IPS DF 6.9 (cell line): Measurements from ENCODE around the gene CEP57.
"Not testable (repeated sequence)": the region's sequence is repeated elsewhere in the genome, so short reads cannot be mapped to it uniquely, and the experiment has no call there.

Experiments used
- DNase-seq: peaks from one replicate; pipeline ENCODE4 v3.0.0-alpha.2; 2013; ENCODE audit warnings: low read depth, low spot score
- H3K27ac ChIP-seq: one replicate; pipeline ENCODE4 v1.5.1; 2013; ENCODE audit warnings: low read length, control low read depth
- H3K27me3 ChIP-seq: 2 replicates; pipeline ENCODE4 v1.6.1; 2013; ENCODE audit warnings: mild to moderate bottlenecking, low read length; ENCODE audit not compliant: control insufficient read depth, insufficient read depth
- H3K36me3 ChIP-seq: 2 replicates; pipeline ENCODE4 v1.6.1; 2013; ENCODE audit warnings: low read length; ENCODE audit not compliant: control insufficient read depth, insufficient read depth
- H3K4me1 ChIP-seq: 2 replicates; pipeline ENCODE4 v1.6.1; 2013; ENCODE audit warnings: low read length; ENCODE audit not compliant: control insufficient read depth, insufficient read depth
- H3K4me3 ChIP-seq: 2 replicates; pipeline ENCODE4 v1.5.1; 2013; ENCODE audit warnings: mild to moderate bottlenecking, low read length
- H3K9me3 ChIP-seq: 2 replicates; pipeline ENCODE4 v1.6.1; 2013; ENCODE audit warnings: low read length, inconsistent platforms; ENCODE audit not compliant: control insufficient read depth, insufficient read depth
- WGBS: extraction: QIAGEN DNeasy Blood & Tissue Kit; methylation state at CpG from one replicate; pipeline ENCODE4 v1.1.7; 2013; ENCODE audit warnings: mixed read lengths, missing lambda C conversion rate; ENCODE audit not compliant: insufficient read length, insufficient coverage; 5-methylcytosine and 5-hydroxymethylcytosine counted together

Gene CEP57

GRCh38 chr11:95853138-95853537, 62.8 kb downstream of the CEP57 start:
- no peak overlapping the region for H3K4me3 ChIP-seq

GRCh38 chr11:95853862-95854261, 63.6 kb downstream of the CEP57 start:
- no CpG with 5 or more reads among the region's 2 CpGs for WGBS

More at GRCh38 chr11:95853138-95853537, 62.8 kb downstream of the CEP57 start:
- Histone ChIP-seq H3K4me1 (no peaks in the 10 kb centered on the region), H3K27me3 (no peaks in the 10 kb centered on the region), H3K36me3 (no peaks in the 10 kb centered on the region; the same call in 1 of the 2 replicates), H3K9me3 (no peaks in the 10 kb centered on the region), H3K27ac (no peak overlapping the region)
- no peak for DNase-seq

GRCh38 chr11:95854362-95854761, 64.1 kb downstream of the CEP57 start:
- H3K27ac ChIP-seq, H3K9me3 ChIP-seq, H3K36me3 ChIP-seq, H3K27me3 ChIP-seq, H3K4me1 ChIP-seq, DNase-seq, H3K4me3 ChIP-seq: not testable (repeated sequence)
- WGBS: no CpG with 5 or more reads among the region's 5 CpGs

More at GRCh38 chr11:95853862-95854261, 63.6 kb downstream of the CEP57 start:
- no peaks in the 10 kb centered on the region for H3K27me3 ChIP-seq
- H3K27ac ChIP-seq: no peak overlapping the region
- H3K36me3 ChIP-seq: no peaks in the 10 kb centered on the region; the same call in 1 of the 2 replicates
- no peak for DNase-seq
- no peaks in the 10 kb centered on the region for H3K9me3 ChIP-seq
- no peaks in the 10 kb centered on the region for H3K4me1 ChIP-seq
- H3K4me3 ChIP-seq: no peak overlapping the region

GRCh38 chr11:95860024-95860423, 69.7 kb downstream of the CEP57 start:
- not testable (repeated sequence) for H3K4me3 ChIP-seq, H3K36me3 ChIP-seq, H3K4me1 ChIP-seq, H3K27ac ChIP-seq, H3K27me3 ChIP-seq, DNase-seq, H3K9me3 ChIP-seq
- no CpG with 5 or more reads among the region's 4 CpGs for WGBS

GRCh38 chr11:95863486-95864140, 73.3 kb downstream of the CEP57 start:
- Histone ChIP-seq H3K4me3 (no peak overlapping the region), H3K4me1 (no peaks in the 10 kb centered on the region), H3K9me3 (no peaks in the 10 kb centered on the region), H3K36me3 (no peaks in the 10 kb centered on the region), H3K27ac (no peak overlapping the region), H3K27me3 (no peaks in the 10 kb centered on the region)
- no peak for DNase-seq
- WGBS: 100% methylated on average over 1 of the region's 2 CpGs

GRCh38 chr11:95867105-95867504, 76.8 kb downstream of the CEP57 start:
- no peak overlapping the region for H3K4me3 ChIP-seq
- no CpG with 5 or more reads among the region's 6 CpGs for WGBS
- H3K27me3 ChIP-seq: no peaks in the 10 kb centered on the region
- H3K9me3 ChIP-seq: no peaks in the 10 kb centered on the region
- no peaks in the 10 kb centered on the region for H3K4me1 ChIP-seq
- H3K36me3 ChIP-seq: no peaks in the 10 kb centered on the region
- DNase-seq: no peak
- H3K27ac ChIP-seq: no peak overlapping the region

- H3K27me3 ChIP-seq, DNase-seq, H3K36me3 ChIP-seq, H3K4me3 ChIP-seq, H3K9me3 ChIP-seq, H3K4me1 ChIP-seq, H3K27ac ChIP-seq: not testable (repeated sequence)
- no CpG with 5 or more reads among the region's 3 CpGs for WGBS
Measured at GRCh38 chr11:95870877-95871276, 80.6 kb downstream of the CEP57 start.

GRCh38 chr11:95877291-95877690, 87.0 kb downstream of the CEP57 start:
- Histone ChIP-seq H3K9me3 (no peaks in the 10 kb centered on the region), H3K4me3 (no peak overlapping the region), H3K27me3 (no peaks in the 10 kb centered on the region), H3K4me1 (no peaks in the 10 kb centered on the region), H3K27ac (no peak overlapping the region), H3K36me3 (no peaks in the 10 kb centered on the region)
- DNase-seq: no peak
- no CpG with 5 or more reads among the region's 2 CpGs for WGBS
